NCI-H748 treated with DMSO at 0.1 percent for 48 hours (cell line): ENCODE results near the gene TSNAXIP1.
"Not testable (repeated sequence)": the region's sequence is repeated elsewhere in the genome, so short reads cannot be mapped to it uniquely, and the experiment has no call there.

Source experiments
- DNase-seq: peaks from one replicate; lab custom pipeline; 2025; lab: John Stamatoyannopoulos, UW

TSNAXIP1 gene

DNA sequence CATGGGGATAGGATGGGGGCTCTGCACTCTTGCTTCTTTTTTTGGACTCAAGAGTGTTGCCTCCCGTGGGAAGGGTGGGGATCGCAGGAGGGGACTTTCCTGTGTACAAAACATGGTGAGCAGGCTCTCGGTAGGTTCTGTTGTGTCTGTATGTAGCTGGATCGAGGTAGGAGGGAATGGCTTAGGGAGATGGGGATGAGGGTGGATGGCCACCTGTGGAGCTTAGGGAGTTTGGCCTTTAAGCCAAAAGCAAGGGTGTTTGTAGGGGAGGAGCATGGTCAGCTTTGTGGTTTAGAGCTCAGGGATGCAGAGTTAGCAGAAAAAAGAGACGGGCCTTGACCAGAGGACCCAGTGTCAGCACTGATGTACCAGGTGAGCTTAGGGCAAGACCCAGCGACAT lies 55.2 kb downstream of the TSNAXIP1 start:
- no peak for DNase-seq

DNA sequence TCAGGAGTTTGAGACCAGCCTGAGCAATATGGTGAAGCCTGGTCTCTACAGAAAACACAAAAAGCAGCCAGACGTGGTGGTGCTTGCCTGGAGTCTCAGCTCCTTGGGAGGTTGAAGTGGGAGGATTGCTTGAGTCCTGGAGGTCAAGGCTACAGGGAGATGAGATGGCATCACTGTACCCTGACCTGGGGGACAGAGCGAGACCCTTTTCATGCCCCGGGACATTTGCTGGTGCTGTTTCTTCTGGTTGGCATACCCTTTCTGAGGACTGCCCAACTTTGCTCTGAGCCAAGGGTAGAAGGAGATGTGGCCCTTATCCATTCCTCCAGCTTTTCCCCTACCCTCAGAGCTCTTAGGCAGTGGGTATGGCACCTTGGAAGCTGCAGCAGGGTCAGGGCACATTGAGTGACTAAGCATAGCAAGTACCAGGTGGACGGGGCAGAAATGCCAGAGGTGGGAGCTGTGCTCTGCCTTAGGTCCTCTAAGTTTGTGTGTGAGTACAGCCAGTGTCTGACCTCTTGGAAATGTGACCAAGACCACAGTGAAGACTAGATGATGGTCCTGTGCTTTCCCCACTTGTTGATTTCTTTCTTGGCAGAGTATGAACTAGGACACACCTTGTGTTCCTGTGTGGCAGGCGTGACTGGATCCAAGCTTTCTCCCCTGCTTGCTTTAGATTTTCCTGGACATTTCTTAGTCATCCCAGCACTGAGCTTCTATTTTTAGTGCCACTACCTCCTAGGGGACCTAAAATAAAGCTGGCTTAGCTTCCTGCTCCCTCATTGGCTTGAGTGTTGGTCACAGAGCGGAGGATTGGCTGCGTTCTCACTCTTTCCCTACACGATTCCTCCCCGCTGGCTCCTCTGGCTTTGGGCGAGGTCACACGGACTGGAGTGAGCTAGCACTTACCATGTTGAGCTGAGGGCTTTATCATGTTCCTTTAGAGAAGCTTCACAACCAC lies 56.2 kb downstream of the TSNAXIP1 start:
- DNase-seq, result no peak

DNA sequence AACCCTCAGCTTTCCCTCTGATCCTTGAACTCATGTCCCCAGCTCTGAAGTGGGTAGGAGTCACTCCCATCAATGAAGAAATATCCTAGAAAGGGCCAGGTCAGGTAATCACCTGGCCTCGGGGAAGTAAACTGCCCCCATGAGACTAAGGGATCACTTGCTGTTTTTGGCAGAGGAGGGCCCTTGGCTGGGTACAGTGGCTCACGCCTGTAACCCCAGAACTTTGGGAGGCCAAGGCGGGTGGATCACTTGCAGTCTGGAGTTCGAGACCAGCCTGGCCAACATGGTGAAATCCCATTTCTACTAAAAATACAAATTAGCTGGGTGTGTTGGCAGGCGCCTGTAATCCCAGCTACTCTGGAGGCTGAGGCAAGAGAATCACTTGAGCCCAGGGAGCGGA lies 57.4 kb downstream of the TSNAXIP1 start:
- not testable (repeated sequence) for DNase-seq

DNA sequence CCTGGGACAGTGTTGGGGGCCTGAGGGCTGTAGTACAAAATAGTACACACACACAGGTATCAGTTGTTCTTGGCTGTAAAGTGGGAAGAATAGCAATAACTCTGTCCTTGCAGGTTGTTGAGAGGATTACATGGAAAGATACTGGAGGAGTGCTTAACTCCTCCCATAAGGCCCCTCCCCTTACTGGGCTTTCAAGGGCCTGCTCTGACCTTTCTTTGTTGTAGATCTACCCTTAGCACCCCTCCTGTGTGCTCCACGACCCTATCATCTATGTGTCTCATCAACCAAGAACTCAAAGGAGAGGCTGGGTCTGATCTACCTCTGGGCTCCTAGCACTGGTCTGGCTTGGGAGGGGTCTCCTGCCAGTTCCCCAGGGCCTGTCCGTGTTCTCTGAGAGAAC lies 57.9 kb downstream of the TSNAXIP1 start:
- DNase-seq, result no peak

DNA sequence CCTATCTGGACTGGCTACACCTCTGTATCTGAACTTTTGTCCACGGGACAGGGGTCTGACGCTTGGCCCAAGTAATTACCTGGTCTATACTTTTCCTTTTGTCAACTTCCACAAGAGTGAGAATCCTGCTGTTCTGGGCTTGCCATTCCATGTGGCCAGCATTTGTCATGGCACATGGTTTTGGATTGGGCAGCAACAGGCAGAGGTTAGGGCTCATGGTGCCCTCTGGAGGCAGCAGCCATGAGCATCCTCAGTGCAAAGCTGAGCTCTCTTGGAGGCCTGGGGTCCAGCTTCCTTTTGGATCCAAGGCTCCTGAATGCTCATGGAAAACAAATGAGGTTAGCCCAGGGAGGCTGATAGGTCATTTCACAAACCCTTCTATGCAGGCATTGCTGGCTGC lies 58.6 kb downstream of the TSNAXIP1 start:
- DNase-seq, result no peak

DNA sequence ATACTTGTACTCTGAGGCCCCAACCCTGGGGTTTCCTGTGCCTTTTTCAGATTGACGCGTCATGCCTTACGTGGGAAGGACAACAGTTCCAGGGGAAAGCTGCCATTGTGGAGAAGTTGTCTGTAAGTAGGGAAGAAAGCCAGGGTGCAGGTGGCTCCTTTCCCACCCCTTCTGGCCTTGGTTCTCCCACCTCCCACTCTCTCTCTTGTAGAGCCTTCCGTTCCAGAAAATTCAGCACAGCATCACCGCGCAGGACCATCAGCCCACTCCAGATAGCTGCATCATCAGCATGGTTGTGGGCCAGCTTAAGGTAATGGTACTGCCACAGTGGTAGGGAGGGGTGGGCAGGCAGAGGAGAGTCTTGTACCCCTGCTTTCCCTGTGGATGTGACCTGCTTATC lies 61.6 kb downstream of the TSNAXIP1 start:
- no peak for DNase-seq

DNA sequence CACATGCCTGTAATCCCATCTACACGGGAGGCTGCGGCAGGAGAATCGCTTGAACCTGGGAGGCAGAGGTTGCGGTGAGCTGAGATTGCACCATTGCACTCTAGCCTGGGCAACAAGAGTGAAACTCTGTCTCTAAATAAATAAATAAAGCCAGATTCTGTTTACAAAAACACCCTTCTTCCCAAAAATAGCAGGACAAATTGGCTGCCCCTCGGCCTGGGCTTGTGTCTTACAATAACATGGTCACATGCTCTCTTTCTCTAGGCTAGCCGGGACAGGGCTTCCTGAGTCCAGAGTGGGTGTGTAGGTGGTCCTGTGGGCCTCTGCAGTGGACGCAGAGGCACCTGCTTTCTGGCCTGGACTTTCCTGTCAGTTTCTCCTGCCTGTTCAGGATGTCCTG lies 63.0 kb downstream of the TSNAXIP1 start:
- no peak for DNase-seq

DNA sequence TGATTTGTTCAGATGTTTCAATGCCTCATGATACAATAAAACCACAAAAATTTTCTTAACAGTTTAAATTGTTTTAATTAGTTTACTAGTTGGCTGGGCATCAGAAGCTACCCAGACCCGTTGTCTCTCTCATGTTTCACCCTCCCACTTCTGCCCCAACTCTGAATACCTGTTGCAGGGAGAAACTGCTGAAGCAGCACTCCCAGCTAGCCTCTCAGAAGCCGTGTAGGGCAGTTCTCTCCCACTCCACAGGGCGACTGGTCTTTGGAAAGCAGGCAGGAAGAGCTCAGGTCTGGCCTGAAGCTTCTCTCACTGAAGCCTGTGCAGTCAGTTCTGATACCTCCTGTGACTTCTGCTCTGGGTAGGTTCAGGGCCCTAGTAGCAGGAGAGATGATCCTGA lies 64.6 kb downstream of the TSNAXIP1 start:
- DNase-seq, result no peak

DNA sequence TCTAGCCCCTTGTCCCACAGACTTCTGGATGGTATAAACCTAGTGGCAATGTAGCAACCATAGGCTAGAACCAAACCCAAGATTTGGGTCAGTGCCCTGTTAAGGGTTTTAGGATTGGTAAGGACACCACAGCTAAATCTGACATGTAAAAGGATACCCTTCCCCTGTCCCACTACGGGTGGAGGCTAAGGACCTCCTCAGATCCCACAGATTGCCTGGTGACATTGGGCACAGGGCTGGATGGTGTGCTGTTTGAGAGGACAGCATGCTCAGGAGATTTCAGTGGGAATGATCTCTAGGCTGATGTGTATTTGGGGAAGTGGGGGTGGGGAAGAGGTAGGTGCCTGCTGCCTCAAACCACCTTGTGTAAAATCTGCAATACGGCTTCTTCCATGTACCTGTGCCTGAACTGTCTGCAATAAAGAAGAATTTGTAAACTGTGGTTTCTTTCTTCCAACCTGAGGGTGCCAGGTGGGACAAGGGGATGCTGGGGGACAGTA lies 65.5 kb downstream of the TSNAXIP1 start:
- DNase-seq, result no peak

DNA sequence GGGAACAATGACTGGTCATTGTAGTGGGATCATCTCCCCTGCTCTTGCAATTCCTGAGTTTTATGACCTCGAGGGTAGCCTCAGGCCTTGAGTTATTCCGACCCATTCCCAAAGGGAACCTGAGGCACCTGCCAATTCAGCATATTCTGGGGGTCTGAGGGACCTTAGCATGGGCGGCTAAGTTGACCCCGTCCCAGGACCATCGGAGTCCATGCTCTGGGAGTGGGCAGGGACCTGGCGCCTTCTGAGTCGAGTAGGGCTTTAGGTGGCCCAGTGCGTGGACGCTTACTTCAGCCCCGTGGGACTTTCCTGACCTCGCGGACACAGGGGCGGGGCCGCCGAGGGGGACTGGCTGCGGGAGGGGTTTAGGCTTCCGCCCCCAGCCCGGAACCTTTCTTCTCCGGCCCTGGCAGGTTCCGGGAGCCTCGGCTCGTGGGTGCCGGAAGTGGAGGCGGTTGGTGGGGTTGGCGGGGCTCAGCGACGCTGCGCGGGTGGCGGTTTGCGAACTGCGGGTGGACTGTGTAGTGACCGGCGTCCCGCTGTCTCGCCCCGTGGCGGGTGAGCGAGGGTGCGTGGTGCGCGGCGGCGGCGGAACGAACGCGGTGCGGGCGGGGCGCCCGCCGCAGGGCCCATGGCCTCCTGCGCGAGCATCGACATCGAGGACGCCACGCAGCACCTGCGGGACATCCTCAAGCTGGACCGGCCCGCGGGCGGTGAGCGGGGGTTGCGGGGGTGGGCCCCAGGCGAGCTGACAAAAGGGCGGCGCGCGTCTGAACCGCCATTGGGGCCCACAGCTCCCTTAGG lies 66.1 kb downstream of the TSNAXIP1 start, which contains the start of gene EDC4:
Gene EDC4, plus strand, starts transcription at position 422 of the 804 bp plus-strand sequence. Its CDS starts 210 bp downstream, at position 632.
- no peak for DNase-seq

DNA sequence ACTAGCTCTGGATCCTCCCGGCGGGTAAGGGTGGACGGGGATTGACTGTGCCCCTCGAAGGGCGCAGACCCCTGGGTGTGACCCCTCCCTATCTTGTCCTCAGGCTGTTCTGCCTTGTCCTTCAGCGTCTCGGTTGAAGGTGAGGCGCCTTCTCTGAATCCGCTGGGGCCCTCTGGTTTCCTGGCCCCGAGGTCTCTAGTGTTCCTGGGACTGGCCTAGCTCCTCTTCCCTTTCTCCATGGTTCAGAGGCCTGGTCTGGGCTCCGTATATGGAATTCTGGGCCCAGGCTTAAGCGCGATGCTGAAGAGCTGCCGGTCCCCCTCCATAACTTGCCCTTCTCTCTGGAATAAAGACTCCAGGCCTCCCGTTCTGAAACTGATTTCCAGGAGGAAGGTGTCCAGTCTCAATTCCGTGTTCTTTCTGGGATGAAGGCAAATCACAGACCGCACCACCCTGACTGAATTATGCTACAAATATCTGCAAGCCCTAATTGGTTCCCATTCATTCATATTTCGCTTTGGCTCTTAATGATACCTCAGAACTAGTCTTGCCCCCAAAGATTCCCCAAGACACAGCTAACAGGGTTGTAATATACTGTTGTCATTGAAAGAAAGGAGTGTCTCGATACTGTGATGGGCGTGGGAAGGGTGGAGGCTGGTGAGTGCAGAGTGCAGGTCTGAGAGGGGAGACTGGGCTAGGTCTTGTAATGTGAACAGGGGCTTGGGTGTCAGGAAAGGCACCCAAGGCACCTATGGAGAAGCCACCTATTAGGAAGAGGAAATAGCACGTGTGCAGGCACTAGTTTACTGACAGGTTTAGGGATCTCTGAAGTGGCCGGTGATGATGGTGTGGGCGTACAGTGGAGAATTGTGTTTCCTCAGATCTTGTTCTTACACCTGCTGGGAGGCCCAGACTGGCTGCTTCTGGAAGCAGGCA lies 67.0 kb downstream of the TSNAXIP1 start:
- no peak for DNase-seq

DNA sequence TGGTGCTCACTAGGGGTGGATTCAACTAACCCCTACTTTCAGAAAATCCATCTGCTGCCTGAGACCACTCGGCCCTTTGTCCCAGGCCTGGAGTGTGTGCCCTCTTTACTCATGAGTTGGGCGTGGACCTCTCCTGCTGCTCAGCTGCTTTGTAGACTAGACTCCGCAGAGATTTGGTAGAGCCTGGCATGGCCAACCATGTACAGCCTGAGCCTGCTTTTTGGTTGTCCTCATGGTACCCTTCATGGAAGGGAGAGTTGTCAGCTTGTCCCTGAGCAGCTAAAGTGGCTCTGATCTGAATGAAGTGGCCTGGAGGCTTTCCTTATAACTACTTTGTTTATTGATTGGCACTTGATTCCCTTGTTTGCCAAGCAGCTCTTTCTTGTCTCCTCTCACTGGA lies 67.7 kb downstream of the TSNAXIP1 start:
- DNase-seq, result no peak

DNA sequence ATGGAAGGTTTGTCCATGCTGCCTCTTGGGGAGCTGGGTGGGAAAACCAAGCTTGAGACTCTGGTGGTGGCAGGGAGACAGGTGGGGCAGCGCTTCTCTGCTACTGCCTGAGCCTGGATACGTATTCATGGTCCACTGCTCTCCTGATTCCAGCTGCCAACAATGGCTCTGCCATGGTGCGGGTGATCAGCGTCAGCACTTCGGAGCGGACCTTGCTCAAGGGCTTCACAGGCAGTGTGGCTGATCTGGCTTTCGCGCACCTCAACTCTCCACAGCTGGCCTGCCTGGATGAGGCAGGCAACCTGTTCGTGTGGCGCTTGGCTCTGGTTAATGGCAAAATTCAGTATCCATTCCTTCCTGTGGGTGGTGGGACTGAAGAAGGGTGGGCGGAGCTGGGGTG lies 70.4 kb downstream of the TSNAXIP1 start:
- DNase-seq, result no peak
